ENCODE data around the gene BLOC1S3. TPM values are rescaled to one million over a fixed set of nuclear protein-coding genes. Genes with fewer than 3 reads are reported as not detected.
"Not testable (repeated sequence)": the region's sequence is repeated elsewhere in the genome, so short reads cannot be mapped to it uniquely, and the experiment has no call there.

Gene BLOC1S3
- total RNA-seq, 2 donors from 2014 or later, result 6.1 to 7.0 TPM

- intact Hi-C loops (cut with DNase I), result no loop called here
- ATAC-seq (no peak), DNase-seq (peak; percentile 43)
Observed at GRCh38 chr19:45215391-45216191, 37.0 kb downstream of the BLOC1S3 start.

DNA sequence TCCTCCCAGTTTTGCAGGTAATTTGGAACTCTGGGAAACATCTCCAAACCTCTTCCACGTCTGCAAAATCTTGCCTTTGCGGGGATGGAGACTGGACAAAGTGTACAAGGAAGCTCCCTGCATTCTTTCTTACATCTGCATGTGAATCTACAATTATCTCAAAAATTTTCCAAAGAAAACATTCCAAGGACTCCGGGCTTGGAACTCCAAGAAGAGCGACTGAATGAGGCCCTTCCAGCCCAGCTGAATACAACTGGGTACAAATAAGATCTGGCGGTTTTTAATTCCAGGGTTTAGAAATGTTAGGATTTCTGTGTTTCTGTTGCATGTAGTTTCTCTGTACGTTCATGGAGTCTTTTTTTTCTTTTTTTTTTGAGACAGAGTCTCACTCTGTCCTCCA, 38.1 kb downstream of the BLOC1S3 start:
- DNase-seq (no peak), ATAC-seq (no peak)
- intact Hi-C loops (cut with DNase I), result no loop called here

DNA sequence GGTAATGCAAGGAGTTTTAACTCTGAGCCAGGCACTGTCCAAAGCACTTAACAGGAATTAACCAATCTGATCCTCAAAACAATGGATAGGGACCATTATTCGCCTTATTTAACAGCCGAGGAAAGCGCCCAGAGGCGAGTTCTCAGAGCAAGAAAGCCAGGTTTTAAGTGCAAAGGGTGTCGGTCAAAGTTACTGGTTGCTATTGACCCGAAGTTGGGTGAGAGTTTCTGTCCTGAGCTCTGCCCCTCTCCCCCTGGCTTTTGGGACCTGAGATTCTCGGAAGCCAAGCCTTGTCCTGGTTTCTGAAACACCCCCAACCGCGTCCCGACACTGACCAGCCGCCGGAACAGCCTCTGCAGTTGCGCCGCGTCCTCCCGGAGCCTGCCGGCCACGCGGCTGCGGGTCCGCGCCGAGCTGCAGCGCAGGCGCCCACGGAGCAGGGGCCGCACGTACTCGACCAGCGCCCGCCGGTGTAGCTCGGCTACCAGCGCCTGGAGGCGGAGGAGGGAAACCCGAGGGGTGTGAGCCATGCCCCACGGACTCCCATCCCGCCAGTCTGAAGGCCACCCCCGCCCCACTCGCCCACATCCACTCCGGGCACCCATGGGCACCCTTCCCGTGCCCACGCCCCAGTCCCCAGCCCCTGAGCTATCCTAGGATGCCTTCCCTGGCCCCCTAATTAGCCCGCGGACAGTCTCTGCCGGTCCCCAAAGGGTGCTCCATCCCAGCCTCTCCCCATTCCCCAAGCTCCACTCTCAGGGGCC, 38.8 kb downstream of the BLOC1S3 start:
- DNase-seq (no peak), ATAC-seq (peak in 1 of 2 donors; percentile 49)
- intact Hi-C loops (cut with DNase I), result no loop called here

DNA sequence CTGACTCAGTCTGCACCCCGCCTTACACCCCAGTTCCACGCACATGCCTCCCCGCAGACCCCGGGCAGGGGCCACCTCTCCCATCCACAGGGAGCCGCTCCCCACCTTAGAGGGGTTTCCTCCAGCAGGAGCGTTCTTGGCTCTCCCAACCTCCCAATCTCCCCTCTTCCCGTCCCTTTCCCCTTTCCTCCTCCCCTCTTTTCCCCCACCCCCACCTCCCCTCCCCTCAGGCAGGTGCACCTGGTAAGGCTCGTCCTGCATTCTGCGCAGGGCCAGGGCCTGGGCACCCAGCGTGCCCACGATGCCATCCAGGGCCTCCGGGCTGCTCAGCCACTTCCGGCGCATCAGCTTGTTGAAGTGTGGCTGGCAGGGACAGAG, 39.4 kb downstream of the BLOC1S3 start:
- intact Hi-C loops (cut with DNase I), result no loop called here
- DNase-seq, result no peak
- ATAC-seq, result no peak

DNA sequence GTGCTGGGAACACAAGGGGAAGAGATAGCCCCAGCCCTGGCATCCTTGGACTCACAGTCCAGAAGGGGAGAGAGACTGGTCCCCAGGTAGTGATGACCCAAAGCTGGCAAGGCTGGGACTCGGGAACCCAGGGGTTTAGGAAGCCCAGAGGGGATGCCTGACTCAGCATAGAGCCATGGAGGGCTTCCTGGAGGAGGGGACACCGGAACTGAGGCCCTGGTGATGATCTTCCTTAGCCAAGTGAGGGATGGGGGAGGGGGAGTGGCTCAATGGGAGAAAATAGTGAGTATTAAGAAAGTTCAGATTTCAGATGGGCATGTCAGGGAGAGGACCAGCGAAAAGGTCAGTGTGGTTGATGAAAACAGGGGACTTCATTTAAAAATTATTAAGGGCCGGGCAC, 39.8 kb downstream of the BLOC1S3 start:
- intact Hi-C loops (cut with DNase I), result no loop called here
- no peak for ATAC-seq
- no peak for DNase-seq

DNA sequence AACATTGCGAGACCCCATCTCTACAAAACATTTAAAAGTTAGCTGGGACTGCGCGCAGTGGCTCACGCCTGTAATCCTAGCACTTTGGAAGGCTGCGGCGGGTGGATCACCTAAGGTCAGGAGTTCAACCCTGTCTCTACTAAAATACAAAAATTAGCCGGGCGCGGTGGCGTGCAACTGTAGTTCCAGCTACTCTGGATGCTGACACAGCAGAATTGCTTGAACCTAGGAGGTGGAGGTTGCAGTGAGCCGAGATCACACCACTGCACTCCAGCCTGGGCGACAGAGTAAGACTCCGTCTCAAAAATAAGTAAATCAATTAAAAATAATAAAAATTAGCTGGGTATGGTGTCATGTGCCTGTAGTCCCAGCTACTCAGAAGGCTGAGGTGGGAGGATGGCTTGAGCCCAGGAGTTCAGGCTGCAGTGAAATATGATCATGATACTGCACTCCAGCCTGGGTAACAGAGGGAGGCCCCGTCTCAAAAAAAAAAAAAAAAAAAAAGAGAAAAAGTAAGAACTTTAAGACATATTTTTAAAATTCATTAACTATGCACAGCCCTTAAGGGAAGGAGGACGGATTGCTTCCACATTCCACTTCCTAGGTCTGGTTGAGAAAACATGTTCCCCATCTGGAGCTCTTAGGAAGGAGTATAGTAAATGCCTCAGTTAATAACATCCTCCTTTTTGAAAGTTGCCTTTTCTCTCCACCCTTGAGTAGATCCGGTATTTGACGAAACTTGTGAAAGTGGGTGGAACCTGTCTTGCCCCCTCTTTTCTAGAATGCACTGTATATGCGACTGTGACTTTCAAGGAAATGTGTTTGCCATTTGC, 40.5 kb downstream of the BLOC1S3 start:
- intact Hi-C loops (cut with DNase I), result no loop called here
- no peak for ATAC-seq
- DNase-seq, result no peak

GRCh38 chr19:45222724-45223123, 44.1 kb downstream of the BLOC1S3 start:
- ATAC-seq (no peak), DNase-seq (no peak)
- intact Hi-C loops (cut with DNase I), result no loop called here

- DNase-seq, result no peak
- ATAC-seq, result no peak
- intact Hi-C loops (cut with DNase I), result no loop called here
Observed at GRCh38 chr19:45223879-45224278, 45.3 kb downstream of the BLOC1S3 start.

- intact Hi-C loops (cut with DNase I), result no loop called here
- ATAC-seq, result no peak
- DNase-seq, result no peak
Observed at GRCh38 chr19:45224645-45225044, 46.1 kb downstream of the BLOC1S3 start.

DNA sequence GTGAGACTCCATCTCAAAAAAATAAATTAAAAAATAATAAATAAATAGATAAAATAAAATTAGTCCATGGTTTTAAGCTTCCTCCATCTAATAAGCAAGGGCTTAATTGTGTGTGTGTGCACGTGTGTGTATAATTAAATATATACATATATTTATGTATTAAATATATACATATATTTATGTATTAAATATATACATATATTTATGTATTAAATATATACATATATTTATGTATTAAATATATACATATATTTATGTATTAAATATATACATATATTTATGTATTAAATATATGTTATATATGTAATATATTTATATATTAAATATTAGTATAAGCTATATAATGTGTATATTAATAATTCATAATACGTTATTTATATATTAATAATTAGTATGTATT, 50.5 kb downstream of the BLOC1S3 start:
- intact Hi-C loops (cut with DNase I); ATAC-seq; DNase-seq: not testable (repeated sequence)

Other genes with a start within 250 kb of the BLOC1S3 start
- not detected for gene APOC4, start 236.5 kb upstream of the BLOC1S3 start, total RNA-seq
- gene APOC2, start 232.7 kb upstream of the BLOC1S3 start, total RNA-seq, result not detected
- 100 to 1,000 TPM in 1 of 2 donors, 10 to 100 TPM in 1; 90.7 to 107 TPM for gene CLPTM1, start 223.4 kb upstream of the BLOC1S3 start, total RNA-seq
- gene RELB, start 177.3 kb upstream of the BLOC1S3 start, total RNA-seq, result 10 to 100 TPM in 1 of 2 donors, 1 to 10 TPM in 1; 4.4 to 10.7 TPM
- 10 to 100 TPM; 34.0 to 47.7 TPM for gene CLASRP, start 139.7 kb upstream of the BLOC1S3 start, total RNA-seq
- gene ZNF296, start 102.3 kb upstream of the BLOC1S3 start, total RNA-seq, result under 1 TPM; 0.44 to 0.73 TPM
- gene GEMIN7, start 99.5 kb upstream of the BLOC1S3 start, total RNA-seq, result 10 to 100 TPM; 13.9 to 14.1 TPM
- gene PPP1R37, start 85.6 kb upstream of the BLOC1S3 start, total RNA-seq, result 10 to 100 TPM; 19.4 to 21.4 TPM
- under 1 TPM in 1 of 2 donors, not detected in 1; 0.05 TPM for gene NKPD1, start 17.8 kb upstream of the BLOC1S3 start, total RNA-seq
- 10 to 100 TPM; 13.6 to 14.3 TPM for gene TRAPPC6A, start 547 bp upstream of the BLOC1S3 start, total RNA-seq
- gene EXOC3L2, start 66.6 kb downstream of the BLOC1S3 start, total RNA-seq, result 1 to 10 TPM; 1.9 to 2.6 TPM
- 10 to 100 TPM; 30.2 to 38.8 TPM for gene MARK4, start 72.5 kb downstream of the BLOC1S3 start, total RNA-seq
- 1,000 to 10,000 TPM; 3,072 to 3,213 TPM for gene CKM, start 144.1 kb downstream of the BLOC1S3 start, total RNA-seq
- under 1 TPM; 0.21 to 0.24 TPM for gene KLC3, start 162.0 kb downstream of the BLOC1S3 start, total RNA-seq
- 10 to 100 TPM; 12.7 to 13.0 TPM for gene ERCC2, start 191.8 kb downstream of the BLOC1S3 start, total RNA-seq
- 100 to 1,000 TPM; 123 to 143 TPM for gene PPP1R13L, start 226.3 kb downstream of the BLOC1S3 start, total RNA-seq
- gene POLR1G, start 227.9 kb downstream of the BLOC1S3 start, total RNA-seq, result 1 to 10 TPM; 4.6 to 5.5 TPM
- 100 to 1,000 TPM; 105 to 140 TPM for gene ERCC1, start 245.1 kb downstream of the BLOC1S3 start, total RNA-seq